Measurements from ENCODE around the gene SIPA1L3. TPM values are rescaled to one million over a fixed set of nuclear protein-coding genes. Genes with fewer than 3 reads are reported as not detected.

Gene SIPA1L3
- total and polyA plus RNA-seq, 4 donors, result 9.6 to 50.5 (median 27.6) TPM

GRCh38 chr19:37991176-37991835, 84.3 kb downstream of the SIPA1L3 start:
- Histone ChIP-seq H3K4me1 (ENCODE audit: control insufficient read depth in 5 of 5, insufficient read depth in 5 of 5, low read length in 5 of 5) (peaks cover 0 to 4% (median 0%) of the 10 kb centered on the region in 5 donors), H3K9ac (ENCODE audit: insufficient read depth in 1 of 2, low read length in 2 of 2) (no peak overlapping the region), H3K27ac (ENCODE audit: low read depth in 1 of 2, low read length in 1 of 2) (peak overlapping the region in 1 of 2 donors; percentile 40), H3K36me3 (ENCODE audit: control insufficient read depth in 4 of 4, insufficient read depth in 4 of 4, low read length in 4 of 4) (no peaks in the 10 kb centered on the region), H3K27me3 (ENCODE audit: control insufficient read depth in 3 of 3, insufficient read depth in 3 of 3, low read length in 2 of 3) (no peaks in the 10 kb centered on the region), H3K9me3 (ENCODE audit: control insufficient read depth in 4 of 4, insufficient read depth in 3 of 4, low read length in 3 of 4) (no peaks in the 10 kb centered on the region), H3K4me3 (no peak overlapping the region)
- DNase-seq, result no peak
- 87 to 97% methylated on average over 10 of the region's 10 CpGs for WGBS, 2 donors
- no peak for ATAC-seq (ENCODE audit: insufficient read depth, low FRiP score)
- no peak for TF ChIP-seq CTCF (IDR thresholded peaks at IDR 0.05; ENCODE audit: control extremely low read depth, extremely low read depth)

- Histone ChIP-seq H3K4me3 (no peak overlapping the region), H3K36me3 (ENCODE audit: control insufficient read depth in 4 of 4, insufficient read depth in 4 of 4, low read length in 4 of 4) (no peaks in the 10 kb centered on the region), H3K9ac (ENCODE audit: insufficient read depth in 1 of 2, low read length in 2 of 2) (no peak overlapping the region), H3K27ac (ENCODE audit: low read depth in 1 of 2, low read length in 1 of 2) (no peak overlapping the region), H3K9me3 (ENCODE audit: control insufficient read depth in 4 of 4, insufficient read depth in 3 of 4, low read length in 3 of 4) (no peaks in the 10 kb centered on the region), H3K27me3 (ENCODE audit: control insufficient read depth in 3 of 3, insufficient read depth in 3 of 3, low read length in 2 of 3) (no peaks in the 10 kb centered on the region), H3K4me1 (ENCODE audit: control insufficient read depth in 5 of 5, insufficient read depth in 5 of 5, low read length in 5 of 5) (peaks cover 0 to 4% (median 0%) of the 10 kb centered on the region in 5 donors)
- no peak for TF ChIP-seq CTCF (IDR thresholded peaks at IDR 0.05; ENCODE audit: control extremely low read depth, extremely low read depth)
- DNase-seq (no peak), ATAC-seq (ENCODE audit: insufficient read depth, low FRiP score) (no peak)
- WGBS, 2 donors, result 65 to 71% methylated on average over 4 of the region's 4 CpGs
These were observed 84.8 kb downstream of the SIPA1L3 start for GRCh38 chr19:37991841-37992248.

- no peaks in the 10 kb centered on the region for H3K9me3 ChIP-seq (ENCODE audit: control insufficient read depth in 4 of 4, insufficient read depth in 3 of 4, low read length in 3 of 4)
- DNase-seq, result no peak
- no peak for ATAC-seq (ENCODE audit: insufficient read depth, low FRiP score)
- H3K9ac ChIP-seq (ENCODE audit: insufficient read depth in 1 of 2, low read length in 2 of 2), result no peak overlapping the region
- no peaks in the 10 kb centered on the region for H3K36me3 ChIP-seq (ENCODE audit: control insufficient read depth in 4 of 4, insufficient read depth in 4 of 4, low read length in 4 of 4)
- no peak overlapping the region for H3K27ac ChIP-seq (ENCODE audit: low read depth in 1 of 2, low read length in 1 of 2)
- no peaks in the 10 kb centered on the region for H3K27me3 ChIP-seq (ENCODE audit: control insufficient read depth in 3 of 3, insufficient read depth in 3 of 3, low read length in 2 of 3)
- H3K4me3 ChIP-seq, result no peak overlapping the region
- WGBS, 2 donors, result 97% methylated on average over 9 of the region's 9 CpGs
- no peak for TF ChIP-seq CTCF (IDR thresholded peaks at IDR 0.05; ENCODE audit: control extremely low read depth, extremely low read depth)
- peaks cover 0 to 5% (median 0%) of the 10 kb centered on the region in 5 donors for H3K4me1 ChIP-seq (ENCODE audit: control insufficient read depth in 5 of 5, insufficient read depth in 5 of 5, low read length in 5 of 5)
These were observed 85.8 kb downstream of the SIPA1L3 start for GRCh38 chr19:37992761-37993160.

GRCh38 chr19:37994823-37995130, 87.8 kb downstream of the SIPA1L3 start:
- H3K27me3 ChIP-seq (ENCODE audit: control insufficient read depth in 3 of 3, insufficient read depth in 3 of 3, low read length in 2 of 3), result no peaks in the 10 kb centered on the region
- ATAC-seq (ENCODE audit: insufficient read depth, low FRiP score), result no peak
- no peak overlapping the region for H3K27ac ChIP-seq (ENCODE audit: low read depth in 1 of 2, low read length in 1 of 2)
- TF ChIP-seq CTCF (IDR thresholded peaks at IDR 0.05; ENCODE audit: control extremely low read depth, extremely low read depth), result no peak
- no peaks in the 10 kb centered on the region for H3K9me3 ChIP-seq (ENCODE audit: control insufficient read depth in 4 of 4, insufficient read depth in 3 of 4, low read length in 3 of 4)
- H3K9ac ChIP-seq (ENCODE audit: insufficient read depth in 1 of 2, low read length in 2 of 2), result peak overlapping the region in 1 of 2 donors; percentile 11
- H3K36me3 ChIP-seq (ENCODE audit: control insufficient read depth in 4 of 4, insufficient read depth in 4 of 4, low read length in 4 of 4), result no peaks in the 10 kb centered on the region
- H3K4me3 ChIP-seq, result no peak overlapping the region
- WGBS, 2 donors, result 74 to 81% methylated on average over 8 of the region's 8 CpGs
- peaks cover 0 to 9% (median 4%) of the 10 kb centered on the region in 5 donors for H3K4me1 ChIP-seq (ENCODE audit: control insufficient read depth in 5 of 5, insufficient read depth in 5 of 5, low read length in 5 of 5)
- no peak for DNase-seq

All from lung (tissue), 12 donors.